PC-9 (cell line): Measurements from ENCODE around the gene HSF4. TPM values are rescaled to one million over a fixed set of nuclear protein-coding genes. Genes with fewer than 3 reads are reported as not detected.
A peak's percentile ranks its signal among the peaks of the same experiment; 100 is the strongest.

Experiments used
- BruUV-seq: library from RNA; stranded (reverse); fragments of 400-500 nt; replicated peaks from 2 replicates; lab custom pipeline; 2021; lab: Mats Ljungman, UMichigan
- CTCF ChIA-PET: fragments of 300-600 bp; sonication (Branson Sonifier 250); formaldehyde crosslinking; loops from one replicate; lab custom pipeline; 2022; ENCODE audit warnings: antibody characterized with exemption; lab: Charles Lee
- POLR2A ChIA-PET: fragments of 300-600 bp; sonication (Branson Sonifier 250); formaldehyde crosslinking; loops from one replicate; lab custom pipeline; 2022; ENCODE audit warnings: antibody characterized with exemption; ENCODE audit not compliant: unreplicated experiment; lab: Charles Lee
- DNase-seq, 2 experiments: peaks; one replicate each; pipeline versions ENCODE4 v3.0.0 to v3.0.0-alpha.2; 2015 to 2022; ENCODE audit warnings: mixed read lengths in 1 of 2
- H2AFZ ChIP-seq: fragments of 200-600 bp; sonication (generic); 2 replicates; pipeline ENCODE4 v1.8.1; 2017; ENCODE audit warnings: antibody characterized with exemption
- H3F3A ChIP-seq: fragments of 200-600 bp; sonication (generic); 2 replicates; pipeline ENCODE4 v1.8.1; 2017; ENCODE audit warnings: antibody characterized with exemption, mild to moderate bottlenecking, low read depth; ENCODE audit not compliant: insufficient read depth
- H3K27ac ChIP-seq: fragments of 200-600 bp; sonication (generic); 2 replicates; pipeline ENCODE4 v1.6.1; 2016; ENCODE audit warnings: mixed run types
- H3K27me3 ChIP-seq: fragments of 200-600 bp; sonication (generic); 2 replicates; pipeline ENCODE4 v1.6.1; 2016; ENCODE audit warnings: low read depth, mixed run types; ENCODE audit not compliant: insufficient read depth
- H3K36me3 ChIP-seq: fragments of 200-600 bp; sonication (generic); 2 replicates; pipeline ENCODE4 v1.6.1; 2016; ENCODE audit warnings: low read depth, mixed run types
- H3K4me1 ChIP-seq: fragments of 200-600 bp; sonication (generic); replicated peaks from 2 replicates; pipeline ENCODE4 v1.6.1; 2016; ENCODE audit warnings: mixed run types; ENCODE audit not compliant: insufficient read depth
- H3K4me2 ChIP-seq: fragments of 200-600 bp; sonication (generic); 2 replicates; pipeline ENCODE4 v1.6.1; 2017; ENCODE audit warnings: mixed run types
- H3K4me3 ChIP-seq: fragments of 200-600 bp; sonication (generic); 2 replicates; pipeline ENCODE4 v1.6.1; 2016; ENCODE audit warnings: mixed run types
- H3K79me2 ChIP-seq: fragments of 200-600 bp; sonication (generic); 2 replicates; pipeline ENCODE4 v1.6.1; 2017; ENCODE audit warnings: low read depth, mixed run types
- H3K9me2 ChIP-seq: fragments of 200-600 bp; sonication (generic); 2 replicates; pipeline ENCODE4 v1.8.1; 2017; ENCODE audit warnings: mild to moderate bottlenecking; ENCODE audit not compliant: insufficient read depth
- H3K9me3 ChIP-seq: fragments of 200-600 bp; sonication (generic); 2 replicates; pipeline ENCODE4 v1.8.1; 2016; ENCODE audit warnings: low read depth; ENCODE audit not compliant: insufficient read depth
- H4K20me1 ChIP-seq: fragments of 200-600 bp; sonication (generic); 2 replicates; pipeline ENCODE4 v1.8.1; 2017; ENCODE audit not compliant: insufficient read depth
- EZH2 ChIP-seq: fragments of 200-600 bp; sonication (generic); IDR thresholded peaks from 2 replicates; pipeline ENCODE4 v1.8.0; 2017; ENCODE audit warnings: antibody characterized with exemption, low read depth
- intact Hi-C: fragments of 100-400 bp; cut with micrococcal nuclease; formaldehyde crosslinking; loops from one replicate; pipeline ENCODE4 v1.10.0; 2022; ENCODE audit not compliant: unreplicated experiment
- total RNA-seq: library from RNA; stranded (reverse); gene quantifications from 2 replicates; pipeline ENCODE4 v1.2.3, GENCODE V29; 2021
- TF ChIP-seq, protein P1 (sequence below): fragments of 200-600 bp; sonication (generic); conservative IDR thresholded peaks from 2 replicates; pipeline ENCODE4 v1.6.1; 2017; ENCODE audit warnings: mixed run types, antibody characterized with exemption, mild to moderate bottlenecking, moderate library complexity

Gene HSF4
- total RNA-seq, 1 experiment from 2014 or later, result 100 TPM

DNA sequence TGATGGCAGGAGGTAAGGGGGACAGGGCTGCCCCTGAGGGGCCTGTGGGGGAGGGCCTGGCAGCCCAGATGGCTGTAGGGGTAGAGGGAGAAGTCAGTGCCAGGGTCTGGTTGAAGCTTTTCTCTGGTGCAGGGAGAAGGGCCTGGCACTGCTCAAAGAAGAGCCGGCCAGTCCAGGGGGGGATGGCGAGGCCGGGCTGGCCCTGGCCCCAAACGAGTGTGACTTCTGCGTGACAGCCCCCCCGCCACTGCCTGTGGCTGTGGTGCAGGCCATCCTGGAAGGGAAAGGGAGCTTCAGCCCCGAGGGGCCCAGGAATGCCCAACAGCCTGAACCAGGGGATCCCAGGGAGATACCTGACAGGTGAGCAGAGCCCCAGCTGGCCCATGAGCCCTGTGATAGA is 3.0 kb downstream of the HSF4 start:
- no peak for TF ChIP-seq EZH2
- TF ChIP-seq, protein P1, sequence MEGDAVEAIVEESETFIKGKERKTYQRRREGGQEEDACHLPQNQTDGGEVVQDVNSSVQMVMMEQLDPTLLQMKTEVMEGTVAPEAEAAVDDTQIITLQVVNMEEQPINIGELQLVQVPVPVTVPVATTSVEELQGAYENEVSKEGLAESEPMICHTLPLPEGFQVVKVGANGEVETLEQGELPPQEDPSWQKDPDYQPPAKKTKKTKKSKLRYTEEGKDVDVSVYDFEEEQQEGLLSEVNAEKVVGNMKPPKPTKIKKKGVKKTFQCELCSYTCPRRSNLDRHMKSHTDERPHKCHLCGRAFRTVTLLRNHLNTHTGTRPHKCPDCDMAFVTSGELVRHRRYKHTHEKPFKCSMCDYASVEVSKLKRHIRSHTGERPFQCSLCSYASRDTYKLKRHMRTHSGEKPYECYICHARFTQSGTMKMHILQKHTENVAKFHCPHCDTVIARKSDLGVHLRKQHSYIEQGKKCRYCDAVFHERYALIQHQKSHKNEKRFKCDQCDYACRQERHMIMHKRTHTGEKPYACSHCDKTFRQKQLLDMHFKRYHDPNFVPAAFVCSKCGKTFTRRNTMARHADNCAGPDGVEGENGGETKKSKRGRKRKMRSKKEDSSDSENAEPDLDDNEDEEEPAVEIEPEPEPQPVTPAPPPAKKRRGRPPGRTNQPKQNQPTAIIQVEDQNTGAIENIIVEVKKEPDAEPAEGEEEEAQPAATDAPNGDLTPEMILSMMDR, result no peak
- no peak overlapping the region for H3K27ac ChIP-seq
- no peak overlapping the region for H3K4me2 ChIP-seq
- no peak for DNase-seq
- no peaks in the 10 kb centered on the region for H3K36me3 ChIP-seq
- peaks cover 32% of the 10 kb centered on the region for H3F3A ChIP-seq
- H3K27me3 ChIP-seq, result no peaks in the 10 kb centered on the region
- H3K79me2 ChIP-seq, result peaks cover 15% of the 10 kb centered on the region; the same call in 1 of the 2 replicates
- no peaks in the 10 kb centered on the region for H3K9me3 ChIP-seq
- ChIA-PET CTCF (no interaction called here), POLR2A (no interaction called here)
- no peak overlapping the region for H3K4me3 ChIP-seq
- H2AFZ ChIP-seq, result no peak overlapping the region
- BruUV-seq, result no TSS peak
- intact Hi-C loops, result no loop called here
- H3K9me2 ChIP-seq, result no peaks in the 10 kb centered on the region
- H4K20me1 ChIP-seq, result no peaks in the 10 kb centered on the region
- peaks cover 24% of the 10 kb centered on the region for H3K4me1 ChIP-seq

GRCh38 chr16:67169011-67169451 is 4.5 kb downstream of the HSF4 start:
- intact Hi-C loops, result no loop called here
- Histone ChIP-seq H3K36me3 (no peaks in the 10 kb centered on the region), H3F3A (peaks cover 46% of the 10 kb centered on the region), H3K4me1 (peaks cover 32% of the 10 kb centered on the region), H3K4me2 (peak overlapping the region; percentile 98), H3K27me3 (no peaks in the 10 kb centered on the region), H2AFZ (no peak overlapping the region), H3K4me3 (no peak overlapping the region), H3K9me3 (no peaks in the 10 kb centered on the region), H3K27ac (no peak overlapping the region), H3K9me2 (no peaks in the 10 kb centered on the region), H4K20me1 (no peaks in the 10 kb centered on the region), H3K79me2 (peaks cover 15% of the 10 kb centered on the region; the same call in 1 of the 2 replicates)
- ChIA-PET POLR2A (no interaction called here), CTCF (interaction anchor here (0.6 to 0.7 kb wide), 3 partner anchors 15 to 147 kb away, joined by 3 to 4 read pairs (median 4); no protein-coding TSS in a partner anchor)
- TF ChIP-seq EZH2, result no peak
- TF ChIP-seq, protein P1, result no peak
- no peak for DNase-seq
- BruUV-seq, result no TSS peak

DNA sequence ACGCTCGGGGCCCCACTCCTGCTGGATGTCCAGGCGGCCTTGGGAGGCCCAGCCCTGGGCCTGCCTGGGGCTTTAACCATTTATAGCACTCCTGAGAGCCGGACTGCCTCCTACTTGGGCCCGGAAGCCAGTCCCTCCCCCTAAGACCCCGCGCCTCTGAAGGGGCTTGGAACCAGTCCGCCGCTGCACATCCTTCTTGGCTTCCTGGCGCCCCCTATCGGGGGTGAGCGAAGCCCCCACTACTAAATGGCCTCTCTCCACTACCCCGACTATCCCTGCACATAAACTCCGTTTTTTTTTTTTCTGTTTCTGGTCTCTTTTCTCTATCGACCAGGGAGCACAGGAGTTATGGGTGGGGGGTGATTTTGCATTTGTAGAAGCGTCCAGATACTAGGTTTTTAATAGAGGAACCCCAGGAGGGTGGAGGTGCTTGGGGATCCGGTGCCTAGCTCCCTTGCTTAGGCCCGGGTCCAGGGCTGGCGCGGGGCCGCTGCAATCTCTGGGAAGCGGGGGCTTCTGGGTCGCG is 5.2 kb downstream of the HSF4 start:
- TF ChIP-seq EZH2, result no peak
- TF ChIP-seq, protein P1, result peak; percentile 74
- no peaks in the 10 kb centered on the region for H3K9me2 ChIP-seq
- ChIA-PET CTCF (interaction anchor here (0.6 to 1.2 kb wide), 5 partner anchors 9 to 353 kb away, joined by 3 to 7 read pairs (median 4); partner anchors contain the start of gene HSD11B2), POLR2A (interaction anchor here (0.5 to 1.4 kb wide), 4 partner anchors 9 to 1538 kb away, joined by 4 to 12 read pairs (median 8); no protein-coding TSS in a partner anchor)
- peaks cover 15% of the 10 kb centered on the region; the same call in 1 of the 2 replicates for H3K79me2 ChIP-seq
- TSS peak; percentile 82 for BruUV-seq
- intact Hi-C loops, result loop anchor here (5.0 kb wide), 2 partner anchors 78 to 152 kb away; partner anchors contain the start of genes FHOD1 and SLC9A5
- H3F3A ChIP-seq, result peaks cover 53% of the 10 kb centered on the region
- no peaks in the 10 kb centered on the region for H3K36me3 ChIP-seq
- no peaks in the 10 kb centered on the region for H3K9me3 ChIP-seq
- H3K27ac ChIP-seq, result peak overlapping the region; percentile 76
- DNase-seq, result no peak
- H3K4me2 ChIP-seq, result peak overlapping the region; percentile 98
- H2AFZ ChIP-seq, result peak overlapping the region; percentile 72
- H3K4me3 ChIP-seq, result peak overlapping the region; percentile 74
- H4K20me1 ChIP-seq, result no peaks in the 10 kb centered on the region
- no peaks in the 10 kb centered on the region for H3K27me3 ChIP-seq
- H3K4me1 ChIP-seq, result peaks cover 35% of the 10 kb centered on the region
